ENCODE measurements around the gene SLF2. TPM values are rescaled to one million over a fixed set of nuclear protein-coding genes. Genes with fewer than 3 reads are reported as not detected.

The SLF2 gene
- total and polyA plus RNA-seq, 2 of the 8 experiments (the other 6 are each of a cell fraction or from before 2014, with no cell fraction given), result 5.5 to 20.9 TPM

- Histone ChIP-seq H4K20me1 (replicated peaks in 1 of 2; ENCODE audit: control insufficient read depth in 1 of 2, insufficient read depth in 2 of 2, low read length in 2 of 2) (peaks cover 0 to 5% of the 10 kb centered on the region in 2 experiments), H3K4me2 (ENCODE audit: insufficient read depth in 1 of 2, low read depth in 2 of 2, low read length in 2 of 2) (peak overlapping the region; percentile 89 to 90; a peak in 3 of 4 replicates), H2BK5ac (ENCODE audit: low read depth, low read length) (no peak overlapping the region), H3K36me3 (ENCODE audit: control insufficient read depth in 2 of 4, insufficient read depth in 4 of 4, low read length in 3 of 4) (peaks cover 0 to 3% (median 0%) of the 10 kb centered on the region in 4 experiments; a peak in 1 of 8 replicates), H3K79me1 (ENCODE audit: low read depth, low read length) (no peaks in the 10 kb centered on the region), H3K4ac (replicated peaks; ENCODE audit: insufficient read length, low read depth, low read length) (no peak overlapping the region), H2AFZ (ENCODE audit: low read length) (no peak overlapping the region), H2AK5ac (ENCODE audit: low read depth, low read length) (0 out of 2 replicates have a peak overlapping the region, but pooled peaks have one; percentile 55), H2BK120ac (replicated peaks; ENCODE audit: low read depth, low read length) (no peak overlapping the region), H4K91ac (replicated peaks; ENCODE audit: insufficient read length, low read length) (no peak overlapping the region), H3K14ac (ENCODE audit: insufficient read length) (no peak overlapping the region), H3K23ac (ENCODE audit: insufficient read length) (no peak overlapping the region), H3K9ac (replicated peaks in 1 of 4; ENCODE audit: extremely low read depth in 1 of 4, low read depth in 3 of 4, low read length in 3 of 4) (no peak overlapping the region), H2BK15ac (ENCODE audit: low read length) (no peak overlapping the region), H3K79me2 (ENCODE audit: control insufficient read depth in 1 of 2, insufficient read depth in 2 of 2, low read length in 2 of 2) (no peaks in the 10 kb centered on the region), H3K56ac (replicated peaks; ENCODE audit: insufficient read length, low read depth, low read length) (no peak overlapping the region), H4K5ac (ENCODE audit: insufficient read length, low read depth, low read length) (no peak overlapping the region), H3K9me3 (ENCODE audit: insufficient read depth in 2 of 2, low read depth in 1 of 2, low read length in 1 of 2) (no peaks in the 10 kb centered on the region), H3K4me1 (replicated peaks in 1 of 4; ENCODE audit: control insufficient read depth in 3 of 4, insufficient read depth in 4 of 4, low read length in 3 of 4) (peaks cover 7 to 19% (median 10%) of the 10 kb centered on the region in 4 experiments), H3K23me2 (ENCODE audit: low read depth, low read length) (peaks cover 9% of the 10 kb centered on the region), H3K27me3 (replicated peaks in 1 of 4; ENCODE audit: control insufficient read depth in 3 of 4, extremely low read depth in 1 of 4, insufficient read depth in 3 of 4, low read length in 3 of 4) (peaks cover 0 to 3% (median 1%) of the 10 kb centered on the region in 4 experiments; a peak in 1 of 7 replicates), H4K8ac (ENCODE audit: extremely low read depth, insufficient read depth, low read length) (no peak overlapping the region), H3K18ac (ENCODE audit: extremely low read depth, low read length) (no peak overlapping the region), H3K4me3 (ENCODE audit: extremely low read depth in 1 of 4, insufficient read depth in 2 of 4, low read depth in 3 of 4, low read length in 4 of 4) (peak overlapping the region in 2 of 4 experiments; percentile 64 to 97; a peak in 3 of 8 replicates), H2BK20ac (ENCODE audit: low read length) (no peak overlapping the region), H2BK12ac (ENCODE audit: low read depth, low read length) (no peak overlapping the region), H3K27ac (ENCODE audit: low read depth, low read length) (no peak overlapping the region)
- ChIA-PET POLR2A (ENCODE audit: partially characterized antibody) (interaction anchor here (1.2 to 6.0 kb wide), 6 partner anchors 9 to 53 kb away, joined by 3 to 38 read pairs (median 4); no protein-coding TSS in a partner anchor), CTCF (ENCODE audit: partially characterized antibody) (interaction anchor here (0.6 to 5.4 kb wide), 22 partner anchors 8 to 233 kb away, joined by 3 to 32 read pairs (median 4); partner anchors contain the start of genes MRPL43 and TWNK)
- no peak for DNase-seq (ENCODE audit: low read depth in 1 of 2, low spot score in 2 of 2)
- no peak for FAIRE-seq
- TF ChIP-seq HDAC6 (IDR thresholded peaks at IDR 0.05; ENCODE audit: low read depth, low read length), result no peak
- no peak for TF ChIP-seq TEAD4 (IDR thresholded peaks at IDR 0.05; ENCODE audit: low read depth, low read length)
- 93% methylated on average over 2 of the region's 2 CpGs; no CpG with 5 or more reads in 1 of the 2 experiments for WGBS, 2 experiments (ENCODE audit: extremely low coverage in 1 of 2, insufficient coverage in 1 of 2, insufficient read length in 1 of 2, insufficient replicate concordance in 2 of 2, low coverage in 1 of 2, low lambda C conversion rate in 2 of 2, missing lambda C conversion rate in 1 of 2)
These were observed 55.4 kb downstream of the SLF2 start for GRCh38 chr10:100968062-100968736.
